H1 (cell line): ENCODE measurements around the gene NEURL2.

Experiments used
- BRCA1 ChIP-seq: IDR thresholded peaks from 2 replicates; pipeline ENCODE4 v1.6.1; 2012; ENCODE audit warnings: low read depth, low read length, improper control_type of control experiment
- CTBP2 ChIP-seq: IDR thresholded peaks from 2 replicates; pipeline ENCODE4 v1.7.0; 2011; ENCODE audit warnings: borderline replicate concordance, mild to moderate bottlenecking, moderate library complexity, mixed read lengths, low read length; ENCODE audit not compliant: insufficient read depth, insufficient read length
- CTCF ChIP-seq, 3 experiments: IDR thresholded peaks; 1 replicate in 2 of 3; 2 replicates in 1 of 3; pipeline versions ENCODE4 v1.5.1 to v1.6.1; 2011; ENCODE audit warnings: low read length in 3 of 3, mild to moderate bottlenecking in 3 of 3, inconsistent platforms in 2 of 3, low read depth in 1 of 3, moderate library complexity in 1 of 3; ENCODE audit not compliant: insufficient read depth in 1 of 3; ENCODE audit errors: control extremely low read depth in 1 of 3
- EP300 ChIP-seq, 2 experiments: IDR thresholded peaks; 1 replicate in 1 of 2; 2 replicates in 1 of 2; pipeline ENCODE4 v1.6.1; 2011 to 2012; ENCODE audit warnings: low read depth in 2 of 2, low read length in 2 of 2, mild to moderate bottlenecking in 2 of 2, borderline replicate concordance in 1 of 2, inconsistent platforms in 1 of 2, moderate library complexity in 1 of 2
- EZH2 ChIP-seq: fragments of 200-600 bp; sonication (generic); IDR thresholded peaks from 2 replicates; pipeline ENCODE4 v1.7.1; 2012; ENCODE audit warnings: low read depth, mild to moderate bottlenecking, moderate library complexity, low read length, inconsistent platforms; ENCODE audit not compliant: severe bottlenecking
- GTF2F1 ChIP-seq: IDR thresholded peaks from 2 replicates; pipeline ENCODE4 v1.6.1; 2012; ENCODE audit warnings: low read depth, low read length, improper control_type of control experiment, borderline replicate concordance
- POLR2A ChIP-seq, 2 experiments: IDR thresholded peaks; 1 replicate in 1 of 2; 2 replicates in 1 of 2; pipeline ENCODE4 v1.6.1; 2011; ENCODE audit warnings: low read depth in 2 of 2, low read length in 2 of 2, mild to moderate bottlenecking in 2 of 2; ENCODE audit errors: control extremely low read depth in 1 of 2
- POLR2AphosphoS5 ChIP-seq: IDR thresholded peaks from 2 replicates; pipeline ENCODE4 v1.6.1; 2011; ENCODE audit warnings: low read depth, low read length
- RAD21 ChIP-seq, 2 experiments: IDR thresholded peaks in 1 of 2; conservative IDR thresholded peaks in 1 of 2; 2 replicates each; pipeline ENCODE4 v1.6.1; 2011; ENCODE audit warnings: low read depth in 2 of 2, low read length in 2 of 2, improper control_type of control experiment in 1 of 2, inconsistent platforms in 1 of 2, mild to moderate bottlenecking in 1 of 2, moderate library complexity in 1 of 2
- RFX5 ChIP-seq: IDR thresholded peaks from 2 replicates; pipeline ENCODE4 v1.6.1; 2011; ENCODE audit warnings: low read depth, low read length, improper control_type of control experiment, borderline replicate concordance
- SP1 ChIP-seq: IDR thresholded peaks from 2 replicates; pipeline ENCODE4 v1.6.1; 2011; ENCODE audit warnings: low read depth, low read length
- TAF1 ChIP-seq: IDR thresholded peaks from 2 replicates; pipeline ENCODE4 v1.6.1; 2011; ENCODE audit warnings: mild to moderate bottlenecking, low read depth, low read length

- TF ChIP-seq BRCA1 (no peak), CTCF (IDR thresholded peaks at IDR 0.05; ENCODE audit: control extremely low read depth in 1 of 3, insufficient read depth in 1 of 3, low read depth in 1 of 3, low read length in 3 of 3) (no peak), TAF1 (no peak), SP1 (no peak), EZH2 (no peak), CTBP2 (no peak), GTF2F1 (no peak), RAD21 (IDR thresholded peaks at IDR 0.05 in 1 of 2, conservative IDR thresholded peaks at IDR 0.05 in 1 of 2; ENCODE audit: low read depth in 2 of 2, low read length in 2 of 2) (no peak), EP300 (IDR thresholded peaks at IDR 0.05; ENCODE audit: borderline replicate concordance in 1 of 2, low read depth in 2 of 2, low read length in 2 of 2) (no peak), POLR2A (IDR thresholded peaks at IDR 0.05; ENCODE audit: control extremely low read depth in 1 of 2, low read depth in 2 of 2, low read length in 2 of 2) (no peak), RFX5 (no peak), POLR2AphosphoS5 (no peak)
Measured at GRCh38 chr20:45924391-45925261, 33.6 kb upstream of the NEURL2 start.
